ENCODE measurements around the gene F11. TPM values are rescaled to one million over a fixed set of nuclear protein-coding genes. Genes with fewer than 3 reads are reported as not detected.

F11 gene
- total and polyA plus RNA-seq, 2 donors (not counting 1 experiment from before 2014, with no cell fraction given) = 0.06 TPM; not detected in 1

DNA sequence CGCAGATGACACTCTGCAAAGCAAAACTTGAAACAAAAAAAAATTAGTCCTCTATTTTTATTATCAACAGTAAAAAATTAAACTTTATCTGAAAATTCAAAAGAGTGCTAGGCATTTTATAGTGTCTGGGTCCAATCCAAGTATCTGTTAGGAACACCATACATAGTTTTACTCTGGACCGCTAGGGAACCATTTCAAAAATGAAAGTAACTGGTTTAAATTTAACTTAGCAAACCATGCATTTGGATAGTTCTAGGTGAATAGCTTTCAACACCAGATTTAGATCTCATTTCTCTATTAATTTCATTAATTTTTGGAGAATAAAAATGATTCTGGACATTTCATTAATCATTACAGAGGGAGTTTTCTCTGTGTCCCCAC is 37.5 kb upstream of the F11 start:
- Histone ChIP-seq H2AFZ (ENCODE audit: insufficient read depth, low read depth, low read length, poor library complexity, severe bottlenecking) (no peak overlapping the region), H3K4me2 (replicated peaks; ENCODE audit: low read depth, low read length, poor library complexity, severe bottlenecking) (no peak overlapping the region), H3K79me2 (ENCODE audit: control insufficient read depth, insufficient read depth, low read length) (no peaks in the 10 kb centered on the region), H3K27ac (ENCODE audit: low read length in 2 of 2) (no peak overlapping the region), H4K20me1 (ENCODE audit: control insufficient read depth, insufficient read depth, low read length, poor library complexity, severe bottlenecking) (no peaks in the 10 kb centered on the region), H3K9ac (ENCODE audit: low read length) (no peak overlapping the region), H3K9me3 (ENCODE audit: control extremely low read depth in 1 of 3, control insufficient read depth in 2 of 3, insufficient read depth in 1 of 3, low read length in 2 of 3) (peaks cover 3 to 22% (median 9%) of the 10 kb centered on the region in 3 donors), H3K4me1 (ENCODE audit: control insufficient read depth in 2 of 2, insufficient read depth in 2 of 2, low read length in 2 of 2) (no peaks in the 10 kb centered on the region), H3K27me3 (replicated peaks in 1 of 4; ENCODE audit: control extremely low read depth in 1 of 4, control insufficient read depth in 3 of 4, insufficient read depth in 4 of 4, low read length in 3 of 4) (no peaks in the 10 kb centered on the region), H3K36me3 (replicated peaks in 1 of 2; ENCODE audit: control extremely low read depth in 1 of 2, control insufficient read depth in 1 of 2, extremely low read depth in 1 of 2, insufficient read depth in 2 of 2, low read length in 1 of 2) (no peaks in the 10 kb centered on the region), H3K4me3 (ENCODE audit: control extremely low read depth in 1 of 5, extremely low read depth in 1 of 5, insufficient read depth in 1 of 5, low read depth in 2 of 5, low read length in 4 of 5) (no peak overlapping the region)
- intact Hi-C loops (cut with micrococcal nuclease) = no loop called here
- TF ChIP-seq, protein P1, sequence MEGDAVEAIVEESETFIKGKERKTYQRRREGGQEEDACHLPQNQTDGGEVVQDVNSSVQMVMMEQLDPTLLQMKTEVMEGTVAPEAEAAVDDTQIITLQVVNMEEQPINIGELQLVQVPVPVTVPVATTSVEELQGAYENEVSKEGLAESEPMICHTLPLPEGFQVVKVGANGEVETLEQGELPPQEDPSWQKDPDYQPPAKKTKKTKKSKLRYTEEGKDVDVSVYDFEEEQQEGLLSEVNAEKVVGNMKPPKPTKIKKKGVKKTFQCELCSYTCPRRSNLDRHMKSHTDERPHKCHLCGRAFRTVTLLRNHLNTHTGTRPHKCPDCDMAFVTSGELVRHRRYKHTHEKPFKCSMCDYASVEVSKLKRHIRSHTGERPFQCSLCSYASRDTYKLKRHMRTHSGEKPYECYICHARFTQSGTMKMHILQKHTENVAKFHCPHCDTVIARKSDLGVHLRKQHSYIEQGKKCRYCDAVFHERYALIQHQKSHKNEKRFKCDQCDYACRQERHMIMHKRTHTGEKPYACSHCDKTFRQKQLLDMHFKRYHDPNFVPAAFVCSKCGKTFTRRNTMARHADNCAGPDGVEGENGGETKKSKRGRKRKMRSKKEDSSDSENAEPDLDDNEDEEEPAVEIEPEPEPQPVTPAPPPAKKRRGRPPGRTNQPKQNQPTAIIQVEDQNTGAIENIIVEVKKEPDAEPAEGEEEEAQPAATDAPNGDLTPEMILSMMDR (IDR thresholded peaks at IDR 0.05) = no peak
- TF ChIP-seq EZH2 (IDR thresholded peaks at IDR 0.05; ENCODE audit: borderline replicate concordance, insufficient read depth, low read depth, low read length, poor library complexity, severe bottlenecking) = no peak
- peaks cover 9% of the 10 kb centered on the region for H3K9me3 Mint-ChIP-seq (ENCODE audit: insufficient read depth)
- H3K27ac Mint-ChIP-seq = no peak overlapping the region
- ChIA-PET POLR2A (no interaction called here), CTCF (no interaction called here)
- ATAC-seq (ENCODE audit: low read depth) = no peak
- H3K27me3 Mint-ChIP-seq = peaks cover under 1% of the 10 kb centered on the region
- DNase-seq = no peak
- WGBS (ENCODE audit: insufficient coverage) = no CpG with 5 or more reads among the region's 2 CpGs
- no peaks in the 10 kb centered on the region for H3K4me1 Mint-ChIP-seq
- H3K4me3 Mint-ChIP-seq = no peak overlapping the region

DNA sequence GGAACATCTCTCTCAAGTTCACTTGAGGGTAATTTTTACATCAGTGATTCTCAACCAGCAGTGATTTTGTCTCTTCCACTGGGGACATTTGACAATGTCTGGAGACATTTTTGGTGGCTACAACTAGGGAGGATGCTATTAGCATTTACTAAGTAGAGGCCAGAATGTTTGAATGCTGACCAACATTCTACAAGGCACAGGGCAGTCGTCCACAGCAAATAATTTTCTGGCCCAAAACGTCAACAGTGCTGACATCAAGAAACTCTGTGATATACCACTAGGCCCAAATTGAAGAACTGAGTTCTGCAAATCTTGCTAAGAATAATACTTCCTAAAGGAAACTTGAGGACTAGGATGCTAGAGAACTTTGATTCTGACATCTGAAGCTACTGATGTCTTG is 31.6 kb upstream of the F11 start:
- Histone ChIP-seq H3K36me3 (replicated peaks in 1 of 2; ENCODE audit: control extremely low read depth in 1 of 2, control insufficient read depth in 1 of 2, extremely low read depth in 1 of 2, insufficient read depth in 2 of 2, low read length in 1 of 2) (no peaks in the 10 kb centered on the region), H3K9me3 (ENCODE audit: control extremely low read depth in 1 of 3, control insufficient read depth in 2 of 3, insufficient read depth in 1 of 3, low read length in 2 of 3) (no peaks in the 10 kb centered on the region), H3K27ac (ENCODE audit: low read length in 2 of 2) (no peak overlapping the region), H3K4me1 (ENCODE audit: control insufficient read depth in 2 of 2, insufficient read depth in 2 of 2, low read length in 2 of 2) (no peaks in the 10 kb centered on the region), H3K4me2 (replicated peaks; ENCODE audit: low read depth, low read length, poor library complexity, severe bottlenecking) (no peak overlapping the region), H3K4me3 (ENCODE audit: control extremely low read depth in 1 of 5, extremely low read depth in 1 of 5, insufficient read depth in 1 of 5, low read depth in 2 of 5, low read length in 4 of 5) (no peak overlapping the region), H2AFZ (ENCODE audit: insufficient read depth, low read depth, low read length, poor library complexity, severe bottlenecking) (no peak overlapping the region), H4K20me1 (ENCODE audit: control insufficient read depth, insufficient read depth, low read length, poor library complexity, severe bottlenecking) (no peaks in the 10 kb centered on the region), H3K9ac (ENCODE audit: low read length) (no peak overlapping the region), H3K27me3 (replicated peaks in 1 of 4; ENCODE audit: control extremely low read depth in 1 of 4, control insufficient read depth in 3 of 4, insufficient read depth in 4 of 4, low read length in 3 of 4) (no peaks in the 10 kb centered on the region), H3K79me2 (ENCODE audit: control insufficient read depth, insufficient read depth, low read length) (no peaks in the 10 kb centered on the region)
- Mint-ChIP-seq H3K27ac (no peak overlapping the region), H3K4me3 (no peak overlapping the region), H3K9me3 (ENCODE audit: insufficient read depth) (no peaks in the 10 kb centered on the region), H3K27me3 (no peaks in the 10 kb centered on the region), H3K4me1 (no peaks in the 10 kb centered on the region)
- intact Hi-C loops (cut with micrococcal nuclease) = no loop called here
- WGBS (ENCODE audit: insufficient coverage) = no CpG with 5 or more reads among the region's 2 CpGs
- ChIA-PET POLR2A (no interaction called here), CTCF (no interaction called here)
- DNase-seq (no peak), ATAC-seq (ENCODE audit: low read depth) (no peak)
- TF ChIP-seq, protein P1 (IDR thresholded peaks at IDR 0.05) = no peak
- TF ChIP-seq EZH2 (IDR thresholded peaks at IDR 0.05; ENCODE audit: borderline replicate concordance, insufficient read depth, low read depth, low read length, poor library complexity, severe bottlenecking) = no peak
